ENCODE measurements around the gene LOXL4.

Gene LOXL4

GRCh38 chr10:98260350-98260749, 7.6 kb downstream of the LOXL4 start:
- H3K4me3 ChIP-seq (ENCODE audit: low read length), result no peak overlapping the region
- no peak for TF ChIP-seq CTCF (conservative IDR thresholded peaks at IDR 0.05; ENCODE audit: low read length)
- DNase-seq (ENCODE audit: low read depth), result no peak

- no peak overlapping the region for H3K4me3 ChIP-seq (ENCODE audit: low read length)
- DNase-seq (ENCODE audit: low read depth), result peak; percentile 57
- no peak for TF ChIP-seq CTCF (conservative IDR thresholded peaks at IDR 0.05; ENCODE audit: low read length)
These were observed 8.2 kb downstream of the LOXL4 start for GRCh38 chr10:98259606-98260315.

GRCh38 chr10:98258683-98259454, 9.1 kb downstream of the LOXL4 start:
- no peak overlapping the region for H3K4me3 ChIP-seq (ENCODE audit: low read length)
- DNase-seq (ENCODE audit: low read depth), result no peak
- TF ChIP-seq CTCF (conservative IDR thresholded peaks at IDR 0.05; ENCODE audit: low read length), result no peak

GRCh38 chr10:98257961-98258360, 10.0 kb downstream of the LOXL4 start:
- no peak overlapping the region for H3K4me3 ChIP-seq (ENCODE audit: low read length)
- DNase-seq (ENCODE audit: low read depth), result no peak
- no peak for TF ChIP-seq CTCF (conservative IDR thresholded peaks at IDR 0.05; ENCODE audit: low read length)

- H3K4me3 ChIP-seq (ENCODE audit: low read length), result no peak overlapping the region
- DNase-seq (ENCODE audit: low read depth), result no peak
- TF ChIP-seq CTCF (conservative IDR thresholded peaks at IDR 0.05; ENCODE audit: low read length), result no peak
These were observed 10.8 kb downstream of the LOXL4 start for GRCh38 chr10:98257198-98257597.

- no peak for TF ChIP-seq CTCF (conservative IDR thresholded peaks at IDR 0.05; ENCODE audit: low read length)
- no peak overlapping the region for H3K4me3 ChIP-seq (ENCODE audit: low read length)
- no peak for DNase-seq (ENCODE audit: low read depth)
These were observed 11.3 kb downstream of the LOXL4 start for GRCh38 chr10:98256692-98257091.

Data from AG10803 (cell line).